SIG-M5 treated with dmso at 0.1 percent for 504 hours (cell line): ENCODE results near the gene LRP8.

Experiments used
- DNase-seq: peaks from one replicate; lab custom pipeline; 2025; ENCODE audit not compliant: unreplicated experiment; lab: John Stamatoyannopoulos, UW

Gene LRP8

DNA sequence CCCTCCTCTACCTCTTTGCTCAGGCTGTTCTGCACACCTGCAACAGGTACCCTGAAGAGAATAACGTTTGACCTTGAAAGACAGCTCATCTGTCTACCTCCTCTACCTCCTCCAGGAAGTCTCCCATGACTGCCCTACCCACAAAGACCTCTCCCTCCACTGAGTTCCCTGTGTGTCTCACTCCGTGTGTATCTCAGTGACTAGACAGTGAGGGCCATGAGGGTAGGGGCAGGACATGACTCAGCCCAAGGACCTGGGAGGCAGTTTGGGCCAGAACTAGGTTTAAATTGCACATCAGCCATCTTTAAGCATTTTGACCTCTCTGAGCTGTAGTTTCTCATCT, 32.0 kb upstream of the LRP8 start:
- DNase-seq, result no peak

DNA sequence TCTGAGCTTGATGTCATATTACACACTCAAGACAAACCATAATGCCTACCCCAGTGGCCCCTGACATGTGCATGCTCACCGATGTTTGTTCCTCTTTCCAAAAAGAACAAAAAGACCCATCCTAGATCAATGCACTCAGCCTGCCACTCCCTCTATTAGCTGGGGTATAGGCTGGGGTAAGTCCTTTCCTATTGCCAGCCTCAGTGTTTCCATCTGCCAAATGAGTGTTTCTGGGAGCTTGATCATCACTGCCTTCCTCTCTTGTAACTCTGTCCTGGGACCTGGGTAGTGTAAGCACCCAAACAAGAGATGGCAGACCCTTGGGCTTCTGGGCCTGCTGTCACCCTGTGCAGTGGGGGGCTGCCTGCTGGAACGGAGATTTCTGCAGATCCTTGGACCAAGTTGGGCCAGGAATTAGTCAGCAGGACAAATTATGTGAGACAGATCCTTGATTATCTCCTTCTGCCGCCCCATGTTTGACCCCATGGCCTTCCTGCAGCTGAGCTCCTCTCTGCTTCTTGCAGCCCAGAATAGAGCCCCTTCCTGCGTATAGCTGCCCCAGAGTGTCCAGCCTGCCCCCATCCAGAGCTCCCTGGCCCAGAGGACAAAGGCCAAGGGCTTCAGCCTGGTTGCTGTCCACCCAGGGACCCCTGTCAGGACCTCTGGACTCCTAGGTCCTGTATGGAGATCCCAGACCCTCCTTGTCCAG, 31.5 kb upstream of the LRP8 start:
- DNase-seq, result no peak

DNA sequence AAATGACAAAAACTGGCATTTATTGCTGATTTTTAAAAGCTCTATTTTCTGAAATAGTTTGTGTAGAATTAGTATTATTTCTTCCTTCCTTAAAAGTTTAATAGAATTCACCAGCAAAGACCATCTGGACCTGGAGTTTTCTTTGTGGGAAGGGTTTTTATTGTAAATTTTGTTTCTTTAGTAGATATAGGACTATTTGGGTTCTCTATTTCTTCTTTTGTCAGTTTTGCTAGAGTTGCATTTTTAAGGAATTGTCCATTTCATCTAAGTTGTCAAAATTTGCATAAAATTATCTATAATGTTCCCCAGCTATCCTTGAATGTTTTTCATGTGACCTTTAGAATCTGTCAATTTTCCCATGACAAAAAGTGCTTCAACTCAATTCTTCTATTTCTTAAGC, 28.8 kb upstream of the LRP8 start:
- DNase-seq, result no peak

DNA sequence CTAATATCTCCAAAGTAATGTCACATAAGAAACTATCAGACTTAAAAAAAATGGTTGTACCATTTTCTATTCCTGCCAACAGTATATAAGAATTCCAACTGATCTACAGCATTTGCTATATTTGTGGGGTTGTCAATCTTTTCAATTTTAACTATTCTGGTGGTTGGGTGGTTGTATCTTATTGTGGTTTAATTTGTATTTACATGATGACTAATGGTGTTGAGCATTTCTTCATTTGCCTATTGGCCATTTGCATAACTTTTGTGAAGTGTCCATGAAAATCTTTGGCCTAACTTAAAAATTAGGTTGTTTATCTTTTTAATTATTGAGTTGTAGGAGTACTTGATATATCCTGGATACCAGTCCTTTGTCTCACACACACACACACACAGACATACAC, 26.2 kb upstream of the LRP8 start:
- no peak for DNase-seq

DNA sequence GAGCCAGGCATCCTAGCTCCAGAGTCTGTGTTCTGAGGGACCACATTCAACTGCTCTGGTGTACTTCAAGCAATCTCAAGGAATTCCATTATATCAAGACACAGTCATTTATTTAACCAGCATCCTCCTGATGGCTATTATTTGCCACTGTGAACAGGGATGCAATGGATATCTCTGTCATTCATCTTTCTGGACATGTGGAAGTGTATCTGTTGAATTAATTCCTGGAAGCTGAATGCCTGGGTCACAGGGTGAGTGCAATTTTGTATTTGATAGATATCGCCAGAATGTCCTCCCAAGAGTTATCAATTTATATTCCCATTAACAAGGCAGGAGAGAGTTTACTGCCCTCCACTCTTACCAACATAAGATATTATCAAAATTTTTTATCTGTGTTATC, 24.7 kb upstream of the LRP8 start:
- no peak for DNase-seq

DNA sequence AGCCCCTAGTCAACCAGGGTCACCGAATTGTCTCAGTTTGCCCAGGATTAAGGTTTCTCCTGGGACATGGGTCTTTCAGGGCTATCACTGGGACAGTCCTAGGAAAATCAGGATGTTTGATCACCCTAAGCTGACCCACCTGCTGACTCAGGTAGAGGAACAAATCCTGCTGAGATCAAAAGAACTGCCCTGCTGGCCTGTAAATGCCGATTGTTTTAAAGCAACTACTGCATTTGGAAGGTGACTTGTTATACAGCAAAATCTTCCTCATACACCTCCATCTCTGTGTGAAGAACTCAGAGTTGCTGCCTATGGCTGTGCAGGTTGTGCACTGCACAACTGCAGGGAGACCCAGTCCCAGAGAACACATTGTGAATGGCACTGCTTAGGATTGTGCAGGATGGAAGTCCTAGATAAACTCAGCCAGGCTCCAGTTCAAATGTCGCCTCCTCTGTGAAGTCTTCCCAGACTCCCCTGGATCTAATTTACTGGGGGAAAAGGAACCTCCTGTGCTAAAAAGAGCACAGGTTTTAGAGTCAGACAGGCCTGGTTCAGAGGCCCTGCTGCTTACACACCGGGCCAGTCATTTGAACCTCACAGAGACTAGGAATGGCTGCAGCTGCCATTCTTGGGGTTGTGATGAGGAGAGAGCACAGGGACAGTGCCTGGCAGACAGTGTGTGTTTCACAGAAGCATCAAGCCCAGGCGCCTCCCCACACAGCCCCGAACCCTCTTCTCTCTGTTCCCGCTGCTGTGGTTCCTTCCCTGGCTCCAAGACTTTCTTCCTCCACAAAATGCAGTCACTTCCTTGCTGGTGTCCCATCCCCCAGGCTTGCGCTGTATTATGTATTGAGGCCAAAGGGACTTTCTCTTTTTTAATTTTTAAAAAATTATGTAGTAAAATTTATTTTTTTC, 23.2 kb upstream of the LRP8 start:
- DNase-seq, result no peak

DNA sequence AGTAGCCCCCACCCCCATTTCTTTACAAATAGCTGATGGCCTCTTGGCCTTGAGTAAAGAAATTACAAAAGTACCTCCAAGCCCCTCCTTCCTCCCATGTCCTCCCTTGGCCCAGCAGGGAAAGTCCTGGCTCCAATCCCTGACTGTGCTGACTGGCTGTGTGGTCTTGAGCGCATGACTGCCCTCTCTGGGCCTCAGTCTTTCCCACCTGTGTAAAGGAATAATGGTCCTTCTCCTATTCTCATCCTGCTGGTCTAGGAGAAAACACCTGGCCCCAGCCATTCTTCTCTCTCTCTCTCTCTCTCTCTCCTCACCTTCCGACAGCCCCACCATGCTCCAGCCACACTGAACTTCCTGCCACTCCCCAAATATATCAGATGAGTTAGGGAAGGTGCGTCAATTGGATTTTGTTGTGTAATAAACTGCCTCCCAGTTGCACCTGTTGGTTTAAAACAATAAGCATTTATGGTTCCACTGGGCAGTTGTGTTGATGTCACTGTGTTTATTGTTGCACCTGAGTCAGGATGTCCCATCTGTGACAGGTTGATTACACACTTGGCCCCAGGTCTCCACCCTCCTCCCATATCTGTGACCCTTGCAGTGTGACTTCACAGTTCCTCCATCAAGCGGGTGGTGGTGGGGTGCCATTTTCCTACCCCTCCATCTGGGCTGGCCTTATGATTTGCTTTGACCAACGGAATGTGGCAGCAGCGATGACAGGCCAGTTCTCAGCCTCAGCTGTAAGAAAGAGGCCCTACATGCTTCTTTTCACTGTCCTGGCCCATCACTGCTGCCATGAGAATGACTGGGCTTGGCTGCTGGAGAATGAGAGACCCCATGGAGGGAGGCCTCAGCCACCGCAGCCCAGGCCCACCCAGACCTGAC, 22.3 kb upstream of the LRP8 start:
- DNase-seq, result no peak

DNA sequence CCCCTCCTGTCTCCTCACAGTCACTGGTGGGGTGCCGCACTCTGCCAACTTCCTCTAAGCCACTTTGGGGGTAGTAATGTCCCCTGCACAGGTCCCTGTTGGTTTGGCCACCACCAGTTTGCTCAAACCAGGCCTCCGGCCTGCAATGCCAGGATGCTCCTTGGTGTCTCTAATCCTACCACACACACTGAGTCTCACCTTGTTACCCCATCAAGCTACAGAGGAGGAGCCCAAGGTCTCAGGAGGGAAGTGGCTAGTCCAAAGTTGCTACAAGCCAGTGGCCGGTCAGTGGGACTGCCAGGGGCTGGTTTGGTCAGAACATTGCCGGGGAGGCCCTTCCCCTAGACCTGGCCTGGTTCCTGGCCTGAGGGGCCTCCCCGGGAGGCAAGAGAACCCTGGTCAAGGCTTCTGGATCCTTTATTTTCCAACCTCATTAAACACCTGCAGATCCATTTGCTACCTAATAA, 21.5 kb upstream of the LRP8 start:
- DNase-seq, result no peak

DNA sequence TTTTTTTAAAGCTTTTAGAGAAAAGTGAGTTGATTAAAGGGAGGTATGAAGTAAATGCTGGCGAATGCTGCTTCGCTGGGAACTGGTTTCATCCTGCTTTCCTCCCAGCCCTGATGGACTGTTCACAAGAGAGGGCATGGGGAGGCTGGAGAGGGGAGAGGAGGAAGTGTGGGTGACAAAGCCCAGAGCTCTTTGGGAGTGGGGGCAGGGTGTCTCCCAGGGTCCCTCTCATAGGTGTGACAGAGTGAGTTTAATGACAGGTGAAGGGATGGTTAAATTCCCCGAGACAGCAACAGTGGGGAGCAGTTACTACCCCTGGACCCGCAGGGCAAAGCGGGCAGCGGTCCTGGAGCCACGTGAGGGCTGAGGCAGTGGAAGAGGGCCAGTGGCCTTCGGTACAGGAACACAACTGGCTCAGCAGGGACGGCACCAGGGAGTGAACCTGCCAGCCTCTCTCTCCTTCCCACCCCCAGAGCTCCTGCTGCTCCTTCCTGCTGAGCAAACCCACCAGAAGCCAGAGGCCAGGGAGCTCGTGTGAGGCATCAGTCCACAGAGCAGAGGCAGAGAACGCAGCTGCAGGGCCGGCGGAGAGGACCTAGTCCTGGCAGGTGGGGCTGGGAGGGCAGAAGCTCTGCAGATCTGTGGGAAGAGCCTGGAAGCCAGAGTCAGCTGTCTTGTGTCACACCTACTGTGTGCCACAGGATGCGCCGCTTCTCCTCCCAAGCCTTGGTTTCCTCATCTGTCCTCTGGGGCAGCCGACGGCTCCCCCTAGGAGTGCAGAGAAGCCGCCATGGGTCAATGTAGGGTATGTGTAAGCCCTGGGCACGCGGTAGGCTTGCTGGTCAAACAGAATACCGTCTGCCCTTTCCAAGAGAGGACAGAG, 20.9 kb upstream of the LRP8 start:
- DNase-seq, result no peak

DNA sequence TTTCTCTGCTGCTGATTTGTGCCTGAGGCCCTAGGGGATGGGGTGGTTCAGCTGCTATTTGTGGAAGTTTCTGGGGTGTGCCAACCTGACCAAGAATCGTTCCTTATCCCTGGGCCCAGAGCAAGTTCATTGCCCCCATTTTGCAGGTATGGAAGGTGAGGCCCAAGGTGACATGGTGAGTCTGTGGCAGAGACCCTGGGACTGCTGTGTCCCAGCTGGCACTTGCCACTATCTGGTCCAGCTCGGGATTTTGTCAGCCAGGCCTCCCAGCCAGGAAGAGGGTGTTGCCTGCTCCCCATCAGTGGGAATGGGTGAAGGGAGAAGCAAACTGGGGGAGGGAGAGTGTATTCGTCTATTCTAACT, 18.9 kb upstream of the LRP8 start:
- no peak for DNase-seq

DNA sequence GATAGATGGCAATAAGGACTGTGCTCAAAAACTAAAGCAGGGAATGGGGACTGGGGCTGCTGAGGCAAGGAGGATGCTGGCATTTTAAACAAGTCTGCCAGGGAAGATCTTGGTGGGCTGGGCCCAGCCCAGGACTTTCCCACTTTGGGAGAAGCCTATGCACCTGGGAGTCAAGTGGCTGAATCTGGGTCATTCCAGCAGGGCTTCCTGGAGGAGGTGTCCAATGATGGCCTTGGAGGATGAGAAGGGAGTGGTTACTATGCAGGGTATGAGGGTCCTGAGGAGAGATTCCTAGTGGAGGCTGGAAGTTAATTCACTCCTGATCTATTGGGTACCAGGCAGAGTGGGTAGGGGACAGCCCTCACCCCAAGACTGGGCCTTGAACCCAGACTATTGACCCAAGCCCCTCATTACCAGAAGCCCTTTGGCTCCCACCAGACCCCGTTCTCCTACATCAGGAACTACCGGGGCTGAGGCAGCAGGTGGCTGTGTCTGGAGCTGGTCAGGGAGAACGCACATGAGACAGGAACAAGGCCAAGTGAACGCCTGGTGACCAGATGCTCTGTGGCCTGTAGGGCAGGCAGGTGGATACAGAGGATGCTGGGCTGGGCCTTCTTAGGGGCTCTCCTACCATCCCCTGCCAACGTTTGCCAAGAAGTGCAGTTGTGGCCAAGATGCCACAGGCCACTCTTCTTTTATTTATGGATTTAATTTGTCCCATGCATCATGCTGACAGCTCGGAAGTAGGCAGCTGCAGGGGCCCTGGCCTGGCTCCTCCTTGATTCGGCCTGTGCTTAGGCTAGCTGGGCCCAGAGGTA, 18.3 kb upstream of the LRP8 start:
- no peak for DNase-seq

DNA sequence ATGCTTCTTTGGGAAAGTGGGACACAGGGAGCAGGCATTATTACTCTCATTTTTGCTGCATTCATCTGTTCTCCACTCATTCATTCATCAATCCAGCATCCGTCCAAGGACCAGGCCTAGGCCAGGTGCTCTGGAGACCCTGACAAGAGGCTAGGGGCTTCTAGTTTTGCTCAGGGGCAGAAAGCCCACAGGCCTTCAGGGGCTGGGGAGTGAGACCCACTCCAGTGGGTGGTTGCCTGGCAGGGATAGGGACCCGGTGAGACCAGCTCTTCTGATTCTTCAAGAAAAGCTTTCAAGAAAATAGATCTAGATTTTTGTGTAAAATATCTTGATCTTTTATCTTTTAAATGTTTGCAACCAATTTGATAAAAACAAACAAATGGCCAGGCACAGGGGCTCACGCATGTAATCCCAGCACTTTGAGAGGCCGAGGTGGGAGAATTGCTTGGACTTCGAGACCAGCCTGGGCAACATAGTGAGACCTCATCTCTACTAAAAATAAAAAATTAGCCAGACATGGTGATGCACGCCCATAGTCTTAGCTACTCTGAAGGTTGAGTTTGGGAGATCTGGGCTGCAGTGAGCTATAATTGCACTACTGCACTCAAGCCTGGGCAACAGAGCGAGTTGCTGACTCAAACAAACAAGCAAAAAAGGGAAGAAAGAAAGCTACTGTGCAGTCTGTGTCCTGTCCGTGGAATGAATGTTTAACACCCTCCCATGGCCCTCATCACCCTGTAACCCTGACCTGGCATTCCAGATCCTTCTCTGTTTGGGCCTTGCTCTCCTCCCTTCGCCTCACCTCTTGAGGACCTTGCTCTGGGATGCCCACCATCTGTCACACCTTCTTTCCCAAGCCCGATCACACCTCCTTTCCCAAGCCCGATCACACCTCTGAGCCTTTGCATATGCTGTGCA, 17.3 kb upstream of the LRP8 start:
- DNase-seq, result no peak

DNA sequence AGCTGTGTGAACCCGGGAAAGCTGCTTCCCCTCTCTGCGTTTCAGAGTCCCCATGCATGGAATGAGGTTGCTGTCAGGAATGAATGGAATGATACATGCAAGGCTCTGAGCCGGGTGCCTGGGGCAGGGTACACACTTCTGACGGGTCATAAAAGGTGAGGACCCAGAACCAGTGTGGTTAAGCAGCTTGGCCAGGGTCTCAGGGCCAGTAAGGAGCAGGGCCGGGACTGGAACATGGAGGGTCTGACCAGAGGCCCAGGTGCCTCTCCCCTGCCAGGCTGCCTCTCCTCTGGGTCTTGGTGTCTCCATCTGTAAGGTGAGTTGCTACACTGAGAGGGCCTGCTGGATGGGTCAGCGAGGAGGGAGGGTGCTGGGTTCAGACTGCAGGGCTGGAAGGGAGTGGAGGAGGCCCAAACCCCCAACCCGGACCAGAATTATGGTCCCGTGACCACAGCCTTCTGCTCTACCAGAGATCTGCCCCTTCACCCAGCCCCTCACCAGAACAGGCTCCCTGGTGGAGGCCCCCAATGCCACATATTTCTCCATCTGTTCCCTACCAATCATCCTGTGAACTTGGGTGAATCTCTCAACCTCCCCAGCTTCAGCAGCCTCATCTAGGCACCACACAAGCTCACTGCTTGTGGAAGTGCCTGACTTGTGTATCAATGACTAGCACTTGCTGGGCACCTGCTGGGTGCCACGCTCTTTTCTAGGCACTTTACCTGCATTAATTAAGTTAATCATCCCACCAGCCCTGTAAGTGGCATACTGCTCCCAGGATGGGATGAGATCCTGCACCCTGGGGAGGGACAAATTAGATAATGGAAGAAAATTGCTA, 16.2 kb upstream of the LRP8 start:
- no peak for DNase-seq

DNA sequence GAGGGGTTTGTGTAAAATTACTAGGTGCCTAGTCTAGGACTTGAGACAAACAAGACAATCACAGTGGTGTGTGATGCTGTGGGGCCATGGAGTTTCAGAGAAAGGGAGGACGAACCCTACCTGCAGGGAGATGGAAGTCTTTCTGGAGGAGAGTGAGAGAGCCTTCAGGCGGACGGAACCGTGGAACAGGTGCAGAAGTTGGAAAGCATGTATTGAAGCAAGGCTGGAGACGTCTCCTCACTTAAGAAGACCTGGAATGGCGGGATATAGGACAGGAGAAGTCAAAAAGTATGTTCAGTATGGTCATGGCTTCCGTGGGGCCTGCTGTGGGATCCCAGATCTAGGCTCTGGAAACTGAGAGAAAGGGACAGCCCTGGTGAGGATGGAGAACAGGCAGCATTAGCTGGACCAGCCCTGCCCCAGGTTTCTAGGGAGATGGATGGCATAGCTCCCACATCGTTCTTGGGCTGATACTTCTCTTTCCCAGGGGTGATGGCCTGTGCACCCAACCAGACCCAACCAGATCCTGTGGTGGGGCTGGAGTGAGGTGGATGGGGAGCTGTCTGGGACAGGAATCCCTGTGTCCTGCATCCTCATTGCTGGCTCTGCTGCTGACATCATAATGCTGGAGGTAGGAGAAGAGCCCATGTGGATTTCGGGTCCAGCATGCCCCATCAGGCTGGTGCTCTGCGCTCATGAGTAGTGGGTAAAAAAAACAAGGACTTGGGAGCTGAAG, 15.0 kb upstream of the LRP8 start:
- no peak for DNase-seq

DNA sequence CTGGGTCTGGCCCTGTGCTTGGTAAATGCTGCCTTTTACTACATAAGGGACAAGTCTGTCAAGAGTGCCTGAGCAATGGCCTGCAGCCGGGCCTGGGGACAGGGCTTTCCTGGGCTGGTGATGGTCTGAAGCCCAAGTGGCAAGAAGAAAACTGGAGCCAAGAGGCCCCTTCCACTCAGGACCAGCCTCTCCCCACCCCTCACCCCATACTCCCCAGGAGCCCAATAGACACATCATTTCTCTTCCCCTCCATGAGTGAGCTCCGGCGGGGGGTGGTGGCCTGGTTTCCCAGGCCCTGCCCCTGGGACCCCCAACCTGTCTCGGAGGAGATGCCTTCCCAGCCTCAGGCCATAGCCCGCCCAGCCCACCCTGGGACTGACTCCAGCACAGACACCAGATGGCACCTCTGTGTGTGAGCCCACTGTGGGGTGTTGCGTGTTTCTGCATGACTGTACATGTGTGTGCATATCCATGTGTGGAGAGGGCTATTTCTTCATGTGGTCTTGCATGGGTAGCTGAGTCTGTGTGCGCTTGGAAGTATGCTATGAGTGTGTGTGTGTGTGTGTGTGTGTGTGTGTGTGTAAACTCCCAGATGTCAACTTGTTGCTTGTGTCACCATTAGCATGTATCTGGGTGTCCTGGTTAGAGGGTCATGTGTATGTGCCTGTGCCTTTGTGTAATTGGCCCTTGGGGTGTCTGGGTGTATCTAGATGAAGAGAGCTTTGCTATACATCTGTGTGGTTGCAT, 14.3 kb upstream of the LRP8 start:
- no peak for DNase-seq

DNA sequence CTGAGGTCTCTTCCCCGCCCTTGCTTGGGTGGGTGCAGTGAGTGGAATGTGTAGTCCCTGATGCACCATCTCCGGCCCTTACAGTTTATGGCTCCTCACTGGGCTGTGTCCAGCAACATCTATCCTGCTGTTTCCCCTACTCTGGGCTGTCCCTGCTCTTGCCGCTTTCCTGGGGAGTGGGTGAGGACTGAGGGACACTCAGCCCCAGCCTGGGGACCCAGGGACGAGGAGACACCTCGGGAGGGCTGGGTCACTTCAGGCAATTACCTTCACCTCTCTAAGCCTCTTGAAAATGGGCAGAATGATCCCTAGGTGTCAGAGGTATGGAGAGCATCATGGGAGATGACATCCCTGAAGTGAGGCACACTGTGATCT, 13.6 kb upstream of the LRP8 start:
- no peak for DNase-seq
